ENCODE results near the gene RARG. TPM values are rescaled to one million over a fixed set of nuclear protein-coding genes. Genes with fewer than 3 reads are reported as not detected.
"Not testable (repeated sequence)": the region's sequence is repeated elsewhere in the genome, so short reads cannot be mapped to it uniquely, and the experiment has no call there.

Gene RARG
- total RNA-seq, 2 donors from 2014 or later, result 15.5 to 23.5 TPM

GRCh38 chr12:53177447-53177846 lies 54.6 kb downstream of the RARG start:
- H3K36me3 Mint-ChIP-seq, result peaks cover 14 to 23% of the 10 kb centered on the region in 2 donors
- ATAC-seq, H3K27ac Mint-ChIP-seq, H3K9me3 Mint-ChIP-seq: not testable (repeated sequence)
- peak in 1 of 2 donors; percentile 1 for DNase-seq (ENCODE audit: low spot score in 2 of 2)

GRCh38 chr12:53176750-53177149 lies 55.3 kb downstream of the RARG start:
- peaks cover 7 to 16% of the 10 kb centered on the region in 2 donors for H3K36me3 Mint-ChIP-seq
- DNase-seq (ENCODE audit: low spot score in 2 of 2), result no peak

GRCh38 chr12:53174881-53175491 lies 57.0 kb downstream of the RARG start:
- no peaks in the 10 kb centered on the region for H3K9me3 Mint-ChIP-seq
- H3K27ac Mint-ChIP-seq, result peak overlapping the region in 1 of 2 donors; percentile 11
- peaks cover 0 to 5% of the 10 kb centered on the region in 2 donors for H3K36me3 Mint-ChIP-seq
- DNase-seq (ENCODE audit: low spot score in 2 of 2) (peak in 1 of 2 donors; percentile 50), ATAC-seq (peak in 1 of 2 donors; percentile 30)

More at GRCh38 chr12:53176750-53177149, 55.3 kb downstream of the RARG start:
- no peak for ATAC-seq
- no peaks in the 10 kb centered on the region for H3K9me3 Mint-ChIP-seq
- no peak overlapping the region for H3K27ac Mint-ChIP-seq

DNA sequence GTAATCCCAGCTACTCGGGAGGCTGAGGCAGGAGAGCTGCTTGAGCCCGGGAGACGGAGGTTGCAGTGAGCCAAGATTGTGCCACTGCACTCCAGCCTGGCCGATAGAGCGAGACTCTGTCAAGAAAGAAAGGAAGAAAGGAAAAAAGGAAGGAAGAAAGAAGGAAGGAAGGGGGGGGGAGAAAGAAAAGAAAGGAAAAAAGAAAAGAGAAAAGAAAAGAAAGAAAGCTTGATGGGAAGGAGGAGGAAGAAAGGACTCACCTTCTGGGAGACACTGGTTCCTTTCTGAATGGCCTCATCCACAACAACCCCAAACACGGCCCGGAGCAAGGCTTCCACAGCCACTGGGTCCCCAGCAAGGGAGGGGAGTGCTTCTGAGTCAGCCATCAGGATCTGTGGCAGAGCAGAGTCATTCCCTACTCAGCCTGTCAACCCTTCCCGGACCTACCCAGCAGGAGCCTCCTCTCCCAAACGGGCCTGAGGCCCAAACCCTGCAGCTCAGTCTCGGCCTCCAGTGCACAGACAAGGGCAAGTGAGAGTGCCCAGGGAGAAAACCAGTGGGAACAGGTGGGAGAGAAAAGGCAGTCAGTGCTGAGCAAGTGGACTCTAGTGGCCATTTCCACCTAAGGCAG lies 58.8 kb downstream of the RARG start:
- H3K9me3 Mint-ChIP-seq, result no peaks in the 10 kb centered on the region
- ATAC-seq (no peak), DNase-seq (ENCODE audit: low spot score in 2 of 2) (peak in 1 of 2 donors; percentile 38)
- H3K36me3 Mint-ChIP-seq, result no peaks in the 10 kb centered on the region
- no peak overlapping the region for H3K27ac Mint-ChIP-seq

- peak in 1 of 2 donors; percentile 26 for DNase-seq (ENCODE audit: low spot score in 2 of 2)
- Mint-ChIP-seq H3K9me3 (no peaks in the 10 kb centered on the region), H3K36me3 (no peaks in the 10 kb centered on the region), H3K27ac (no peak overlapping the region)
- ATAC-seq, result no peak
Observed at GRCh38 chr12:53172352-53172751, 59.7 kb downstream of the RARG start.

DNA sequence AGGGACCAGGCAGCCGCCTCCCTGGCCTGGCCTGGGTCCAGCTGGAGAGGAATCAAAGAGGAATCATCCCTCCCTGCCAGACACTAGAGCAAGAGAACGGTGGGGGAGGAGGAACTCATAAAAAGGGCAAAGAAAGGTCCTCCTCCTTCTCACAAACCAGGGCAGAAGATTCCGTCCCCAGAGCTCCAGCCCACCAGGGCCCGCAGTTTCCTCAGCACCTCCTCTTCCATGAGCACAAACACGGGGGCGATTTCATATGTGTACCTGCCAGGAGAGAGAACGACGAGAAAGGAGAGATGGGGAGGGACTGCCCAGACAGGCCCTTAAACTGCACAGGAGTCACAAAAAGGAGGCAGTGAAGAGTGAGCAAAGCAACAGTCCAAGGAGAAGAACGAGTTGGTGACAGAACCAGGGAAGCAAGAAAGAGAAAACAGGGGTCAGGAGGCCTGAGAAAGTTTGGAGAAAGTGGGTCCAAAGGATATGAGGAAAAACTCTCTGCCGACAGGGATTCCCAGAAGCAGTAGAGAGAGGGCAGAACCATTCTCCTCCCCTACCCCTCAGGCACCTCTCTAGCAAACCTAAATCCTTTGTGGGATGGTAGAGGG lies 60.2 kb downstream of the RARG start:
- no peak for ATAC-seq
- DNase-seq (ENCODE audit: low spot score in 2 of 2), result no peak
- Mint-ChIP-seq H3K36me3 (no peaks in the 10 kb centered on the region), H3K27ac (peak overlapping the region; percentile 3 to 44), H3K9me3 (no peaks in the 10 kb centered on the region)

DNA sequence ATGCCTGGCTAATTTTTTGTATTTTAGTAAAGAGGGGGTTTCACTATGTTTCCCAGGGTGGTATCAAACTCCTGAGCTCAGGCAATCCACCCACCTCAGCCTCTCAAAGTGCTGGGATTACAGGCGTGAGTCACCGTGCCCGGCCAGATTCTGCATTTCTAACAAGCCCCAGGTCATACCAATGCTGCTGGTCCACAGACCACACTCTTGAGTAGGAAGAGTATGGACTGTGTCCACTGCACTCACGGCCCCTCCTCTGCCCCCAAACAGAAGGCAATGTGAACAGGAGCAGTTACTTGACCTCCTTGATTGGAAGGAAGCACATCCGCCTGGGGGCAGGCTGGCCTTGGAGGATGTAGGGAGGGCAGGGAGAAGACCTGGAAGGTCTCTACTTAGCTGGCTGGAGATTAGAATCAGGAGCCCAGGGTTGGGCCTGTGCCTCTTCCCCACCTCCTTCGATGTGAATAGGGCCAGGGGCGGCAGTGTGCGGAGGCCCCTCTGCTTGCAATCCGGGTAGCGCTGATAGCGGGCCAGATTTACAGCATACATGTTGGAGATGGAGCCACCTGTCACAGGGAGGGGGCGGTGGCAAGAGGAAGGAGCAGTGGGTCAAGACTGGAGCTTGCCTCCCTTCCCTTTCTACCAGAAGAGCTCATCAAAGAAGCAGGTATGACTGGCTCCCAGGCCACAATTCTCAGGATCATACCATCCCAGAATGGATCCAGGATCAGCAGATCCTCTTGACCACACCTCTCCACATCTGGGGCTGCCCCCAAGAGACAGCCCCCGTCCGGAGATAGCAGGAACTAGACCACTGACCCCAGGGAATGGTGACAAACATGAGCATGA lies 60.9 kb downstream of the RARG start:
- H3K27ac Mint-ChIP-seq, result peak overlapping the region; percentile 3 to 44
- DNase-seq (ENCODE audit: low spot score in 2 of 2) (peak in 1 of 2 donors; percentile 35), ATAC-seq (no peak)
- H3K36me3 Mint-ChIP-seq, result no peaks in the 10 kb centered on the region
- H3K9me3 Mint-ChIP-seq, result no peaks in the 10 kb centered on the region

- Mint-ChIP-seq H3K27ac (peak overlapping the region in 1 of 2 donors; percentile 41), H3K36me3 (no peaks in the 10 kb centered on the region), H3K9me3 (no peaks in the 10 kb centered on the region)
- DNase-seq (ENCODE audit: low spot score in 2 of 2) (peak in 1 of 2 donors; percentile 40), ATAC-seq (no peak)
Observed at GRCh38 chr12:53170215-53170614, 61.8 kb downstream of the RARG start.

DNA sequence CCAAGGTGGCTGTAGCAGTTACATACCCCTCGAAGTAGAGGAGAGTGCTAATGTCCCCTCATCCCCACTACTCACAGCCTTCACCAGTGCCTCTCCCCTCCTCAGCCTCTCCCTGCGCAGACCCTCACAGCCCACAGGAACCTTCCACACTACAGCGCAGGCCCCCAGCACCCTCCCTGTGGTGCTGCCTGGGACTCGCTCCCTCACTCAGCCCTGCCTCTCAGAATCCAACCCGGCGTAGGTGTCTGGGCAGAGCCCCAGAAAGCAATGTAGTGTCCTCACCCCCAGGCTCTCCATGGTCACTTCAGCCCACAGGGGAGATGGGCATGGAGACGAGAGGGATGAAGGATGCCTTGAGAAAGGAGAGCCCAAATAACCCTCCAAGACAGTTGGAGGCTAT lies 62.4 kb downstream of the RARG start:
- Mint-ChIP-seq H3K36me3 (no peaks in the 10 kb centered on the region), H3K9me3 (no peaks in the 10 kb centered on the region), H3K27ac (peak overlapping the region in 1 of 2 donors; percentile 41)
- ATAC-seq (no peak), DNase-seq (ENCODE audit: low spot score in 2 of 2) (peak in 1 of 2 donors; percentile 6)

- ATAC-seq (no peak), DNase-seq (ENCODE audit: low spot score in 2 of 2) (no peak)
- H3K27ac Mint-ChIP-seq, result no peak overlapping the region
- H3K9me3 Mint-ChIP-seq, result no peaks in the 10 kb centered on the region
- H3K36me3 Mint-ChIP-seq, result no peaks in the 10 kb centered on the region
Observed at GRCh38 chr12:53166837-53167236, 65.2 kb downstream of the RARG start.

- not testable (repeated sequence) for H3K36me3 Mint-ChIP-seq; ATAC-seq; H3K27ac Mint-ChIP-seq; DNase-seq (ENCODE audit: low spot score in 2 of 2); H3K9me3 Mint-ChIP-seq
Observed at GRCh38 chr12:53163008-53163407, 69.0 kb downstream of the RARG start.

DNA sequence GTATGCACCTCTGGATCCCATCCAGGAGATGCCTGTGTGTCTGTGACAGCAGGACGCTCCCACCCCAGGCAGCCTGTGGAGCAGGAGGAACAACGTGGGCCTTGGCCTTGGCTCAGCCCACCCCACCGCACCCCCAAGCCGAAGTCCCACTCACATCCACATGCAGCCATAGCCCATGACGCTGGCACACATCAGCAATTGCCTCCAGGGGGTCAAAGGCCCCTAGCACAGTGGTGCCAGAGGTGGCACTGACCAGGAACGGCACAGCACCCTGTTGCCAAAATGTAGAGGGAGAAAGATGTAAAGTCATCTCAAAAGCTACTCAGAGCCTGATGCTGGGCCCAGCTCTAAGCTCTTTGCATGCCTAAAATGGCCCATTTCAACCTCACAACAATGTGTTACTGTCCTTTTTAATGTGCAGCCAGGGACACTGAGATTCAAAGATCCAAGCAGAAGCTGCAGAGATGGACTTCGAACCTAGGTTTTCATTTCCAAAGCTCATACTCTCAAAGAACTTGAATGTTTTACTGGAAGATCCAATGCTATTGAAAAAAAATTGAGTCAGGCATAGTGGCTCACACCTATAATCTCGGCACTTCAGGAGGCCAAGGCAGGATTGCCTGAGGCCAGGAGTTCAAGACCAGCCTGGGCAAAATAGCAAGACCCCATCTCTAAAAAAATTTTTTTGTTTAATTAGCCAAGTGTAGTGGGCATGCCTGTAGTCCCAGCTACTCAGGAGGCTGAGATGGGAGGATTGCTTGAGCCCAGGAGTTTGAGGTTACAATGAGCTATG lies 70.7 kb downstream of the RARG start:
- no peaks in the 10 kb centered on the region for H3K36me3 Mint-ChIP-seq
- no peaks in the 10 kb centered on the region for H3K9me3 Mint-ChIP-seq
- DNase-seq (ENCODE audit: low spot score in 2 of 2) (no peak), ATAC-seq (no peak)
- no peak overlapping the region for H3K27ac Mint-ChIP-seq

GRCh38 chr12:53160673-53161072 lies 71.3 kb downstream of the RARG start:
- no peaks in the 10 kb centered on the region for H3K36me3 Mint-ChIP-seq
- no peaks in the 10 kb centered on the region for H3K9me3 Mint-ChIP-seq
- no peak for ATAC-seq

More at GRCh38 chr12:53160673-53161072, 71.3 kb downstream of the RARG start:
- no peak for DNase-seq (ENCODE audit: low spot score in 2 of 2)
- H3K27ac Mint-ChIP-seq, result peak overlapping the region in 1 of 2 donors; percentile 33

Data from activated naive CD4-positive, alpha-beta T cell treated with anti-CD3 and anti-CD28 coated beads, Interleukin-2, amount 50 U/mL, for 72 hours (primary cell).